ENCODE results near the gene LPP. TPM values are rescaled to one million over a fixed set of nuclear protein-coding genes. Genes with fewer than 3 reads are reported as not detected.

LPP gene
- total RNA-seq, 4 donors from 2014 or later = 207 to 592 (median 406) TPM

DNA sequence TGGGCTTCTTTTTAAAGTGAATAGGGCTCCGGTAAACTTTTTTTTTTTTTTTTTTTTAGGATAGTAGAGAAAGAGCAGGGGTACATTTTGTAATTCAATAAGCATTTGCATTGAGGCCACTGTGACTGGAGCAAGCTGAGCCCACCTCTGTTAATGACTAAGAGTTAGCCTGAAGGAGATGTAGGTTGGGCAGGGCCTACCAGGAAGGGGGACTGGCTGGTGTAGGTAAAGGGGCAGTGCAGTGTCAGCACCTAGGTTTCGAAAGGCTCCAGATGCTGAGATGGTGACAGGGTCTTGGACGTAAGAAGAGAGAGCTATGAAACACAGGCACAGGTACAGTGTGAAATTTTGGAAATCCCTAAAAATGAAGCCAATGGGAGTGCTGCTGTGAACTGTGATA, 30.7 kb downstream of the LPP start:
- intact Hi-C loops (cut with DNase I; ENCODE audit: low total_unique reads) = no loop called here
- Histone ChIP-seq H3K9me3 (no peaks in the 10 kb centered on the region), H3K4me1 (peaks cover 28 to 83% (median 54%) of the 10 kb centered on the region in 4 donors), H3K4me3 (no peak overlapping the region), H3K27me3 (no peaks in the 10 kb centered on the region), H3K27ac (peak overlapping the region; percentile 82 to 96 (median 86)), H3K36me3 (no peaks in the 10 kb centered on the region)
- in situ Hi-C loops (cut with MboI; ENCODE audit: low pct_ligation_motif_present in 1 of 4, low pct_unique_long_range_greater_than_20kb in 1 of 4, low sequenced_read_pairs in 3 of 4) = no loop called here
- 90 to 100% methylated on average over 2 to 3 of the region's 3 CpGs for WGBS, 2 donors (ENCODE audit: low coverage in 1 of 2)
- DNase-seq = no peak
- TF ChIP-seq POLR2A (IDR thresholded peaks at IDR 0.05) (no peak), EP300 (IDR thresholded peaks at IDR 0.05; ENCODE audit: low read depth) (no peak), POLR2AphosphoS5 (IDR thresholded peaks at IDR 0.05) (no peak)
- TF ChIP-seq, protein P1, sequence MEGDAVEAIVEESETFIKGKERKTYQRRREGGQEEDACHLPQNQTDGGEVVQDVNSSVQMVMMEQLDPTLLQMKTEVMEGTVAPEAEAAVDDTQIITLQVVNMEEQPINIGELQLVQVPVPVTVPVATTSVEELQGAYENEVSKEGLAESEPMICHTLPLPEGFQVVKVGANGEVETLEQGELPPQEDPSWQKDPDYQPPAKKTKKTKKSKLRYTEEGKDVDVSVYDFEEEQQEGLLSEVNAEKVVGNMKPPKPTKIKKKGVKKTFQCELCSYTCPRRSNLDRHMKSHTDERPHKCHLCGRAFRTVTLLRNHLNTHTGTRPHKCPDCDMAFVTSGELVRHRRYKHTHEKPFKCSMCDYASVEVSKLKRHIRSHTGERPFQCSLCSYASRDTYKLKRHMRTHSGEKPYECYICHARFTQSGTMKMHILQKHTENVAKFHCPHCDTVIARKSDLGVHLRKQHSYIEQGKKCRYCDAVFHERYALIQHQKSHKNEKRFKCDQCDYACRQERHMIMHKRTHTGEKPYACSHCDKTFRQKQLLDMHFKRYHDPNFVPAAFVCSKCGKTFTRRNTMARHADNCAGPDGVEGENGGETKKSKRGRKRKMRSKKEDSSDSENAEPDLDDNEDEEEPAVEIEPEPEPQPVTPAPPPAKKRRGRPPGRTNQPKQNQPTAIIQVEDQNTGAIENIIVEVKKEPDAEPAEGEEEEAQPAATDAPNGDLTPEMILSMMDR (IDR thresholded peaks at IDR 0.05) = no peak

DNA sequence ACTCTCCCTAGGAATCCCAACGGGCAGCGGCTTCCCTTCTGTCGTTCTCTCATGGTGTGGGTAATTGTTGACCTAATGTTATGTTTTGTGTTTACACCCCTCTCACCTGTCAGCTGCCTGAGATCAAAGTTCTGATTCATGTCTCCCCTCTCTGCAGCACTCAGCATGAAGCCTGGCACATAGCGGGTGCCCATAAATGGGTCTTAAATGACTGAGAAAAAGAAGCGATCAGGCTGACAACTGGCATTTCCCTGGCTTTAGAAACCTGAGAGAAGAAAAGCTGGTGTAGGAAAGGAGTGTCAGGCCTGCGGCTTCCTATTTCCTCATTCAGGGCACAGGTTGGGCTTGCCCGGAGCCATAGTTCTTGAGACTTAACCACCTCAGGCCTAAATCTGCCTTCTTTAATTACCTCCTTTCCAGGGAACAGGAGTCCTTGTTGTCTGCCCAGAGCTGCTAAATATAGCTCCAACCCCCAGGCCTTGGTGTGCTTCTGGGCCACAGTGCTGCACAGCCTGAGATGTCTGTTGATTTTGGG, 31.8 kb downstream of the LPP start:
- 31 to 39% methylated on average over 3 to 7 of the region's 7 CpGs for WGBS, 2 donors (ENCODE audit: low coverage in 1 of 2)
- in situ Hi-C loops (cut with MboI; ENCODE audit: low pct_ligation_motif_present in 1 of 4, low pct_unique_long_range_greater_than_20kb in 1 of 4, low sequenced_read_pairs in 3 of 4) = no loop called here

DNA sequence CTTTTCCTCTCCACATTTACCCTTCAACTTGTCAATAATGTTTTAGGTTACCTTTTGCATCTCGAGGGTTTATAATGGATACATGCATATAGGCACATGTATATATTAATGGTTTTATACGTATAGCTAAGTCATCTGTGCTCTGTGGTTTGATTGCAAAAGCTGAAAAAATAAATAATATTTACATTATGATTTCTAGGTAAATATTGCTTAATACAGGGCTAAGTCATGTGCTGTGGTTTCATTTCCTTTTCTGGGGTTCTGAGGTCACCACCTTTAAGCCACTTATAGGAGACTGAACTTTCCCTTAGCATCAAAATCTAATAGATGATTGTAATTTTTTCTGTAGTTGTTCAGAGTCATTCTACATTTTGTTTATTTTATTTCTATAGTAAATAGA, 33.1 kb downstream of the LPP start:
- DNase-seq = no peak
- no peaks in the 10 kb centered on the region for H3K36me3 ChIP-seq
- TF ChIP-seq POLR2AphosphoS5 (IDR thresholded peaks at IDR 0.05) (no peak), POLR2A (IDR thresholded peaks at IDR 0.05) (no peak), EP300 (IDR thresholded peaks at IDR 0.05; ENCODE audit: low read depth) (no peak)
- TF ChIP-seq, protein P1 (IDR thresholded peaks at IDR 0.05) = no peak
- no peaks in the 10 kb centered on the region for H3K9me3 ChIP-seq
- H3K4me1 ChIP-seq = peaks cover 23 to 59% (median 45%) of the 10 kb centered on the region in 4 donors
- in situ Hi-C loops (cut with MboI; ENCODE audit: low pct_ligation_motif_present in 1 of 4, low pct_unique_long_range_greater_than_20kb in 1 of 4, low sequenced_read_pairs in 3 of 4) (no loop called here), intact Hi-C loops (cut with DNase I; ENCODE audit: low total_unique reads) (no loop called here)
- 62 to 72% methylated on average over 2 of the region's 2 CpGs for WGBS, 2 donors (ENCODE audit: low coverage in 1 of 2)
- H3K4me3 ChIP-seq = no peak overlapping the region
- H3K27ac ChIP-seq = peak overlapping the region; percentile 82 to 96 (median 86)
- no peaks in the 10 kb centered on the region for H3K27me3 ChIP-seq

More for the DNA sequence above, 31.8 kb downstream of the LPP start:
- TF ChIP-seq, protein P1 (IDR thresholded peaks at IDR 0.05) = no peak
- TF ChIP-seq POLR2AphosphoS5 (IDR thresholded peaks at IDR 0.05) (no peak), POLR2A (IDR thresholded peaks at IDR 0.05) (no peak), EP300 (IDR thresholded peaks at IDR 0.05; ENCODE audit: low read depth) (no peak)
- Histone ChIP-seq H3K9me3 (no peaks in the 10 kb centered on the region), H3K36me3 (no peaks in the 10 kb centered on the region), H3K4me3 (peak overlapping the region in 1 of 4 donors; percentile 16), H3K27me3 (no peaks in the 10 kb centered on the region), H3K4me1 (peaks cover 25 to 72% (median 47%) of the 10 kb centered on the region in 4 donors), H3K27ac (peak overlapping the region; percentile 82 to 96 (median 86))
- intact Hi-C loops (cut with DNase I; ENCODE audit: low total_unique reads) = no loop called here
- DNase-seq = peak; percentile 62

DNA sequence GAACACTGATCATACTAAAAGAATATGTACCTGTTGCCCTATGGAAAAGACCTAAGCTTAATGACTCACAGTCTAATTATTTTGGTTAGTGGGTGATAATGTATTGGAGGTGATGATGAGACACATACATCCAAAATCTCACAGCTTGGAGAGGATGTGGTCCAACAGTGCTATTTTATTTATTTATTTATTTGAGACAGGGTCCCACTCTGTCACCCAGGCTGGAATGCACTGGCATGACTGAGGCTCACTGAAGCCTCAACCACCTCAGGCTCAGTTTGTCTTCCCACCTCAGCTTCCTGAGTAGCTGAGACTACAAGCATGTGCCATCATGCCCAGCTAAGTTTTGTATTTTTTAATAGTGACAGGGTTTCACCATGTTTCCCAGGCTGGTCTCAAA, 35.0 kb downstream of the LPP start:
- H3K4me1 ChIP-seq = peaks cover 23 to 49% (median 38%) of the 10 kb centered on the region in 4 donors

More for the DNA sequence above, 35.0 kb downstream of the LPP start:
- Histone ChIP-seq H3K27ac (peak overlapping the region; percentile 20 to 86 (median 39)), H3K36me3 (no peaks in the 10 kb centered on the region), H3K4me3 (no peak overlapping the region), H3K27me3 (no peaks in the 10 kb centered on the region), H3K9me3 (no peaks in the 10 kb centered on the region)
- in situ Hi-C loops (cut with MboI; ENCODE audit: low pct_ligation_motif_present in 1 of 4, low pct_unique_long_range_greater_than_20kb in 1 of 4, low sequenced_read_pairs in 3 of 4) = no loop called here
- no peak for DNase-seq
- TF ChIP-seq POLR2A (IDR thresholded peaks at IDR 0.05) (no peak), EP300 (IDR thresholded peaks at IDR 0.05; ENCODE audit: low read depth) (no peak), POLR2AphosphoS5 (IDR thresholded peaks at IDR 0.05) (no peak)
- intact Hi-C loops (cut with DNase I; ENCODE audit: low total_unique reads) = no loop called here
